ENCODE measurements around the gene ABTB2. TPM values are rescaled to one million over a fixed set of nuclear protein-coding genes. Genes with fewer than 3 reads are reported as not detected.

ABTB2 gene
- total and polyA plus RNA-seq, 2 experiments from 2014 or later = 2.6 to 12.1 TPM

GRCh38 chr11:34198523-34198922, 159.3 kb downstream of the ABTB2 start:
- Histone ChIP-seq H2AFZ (no peak overlapping the region), H3K4me1 (ENCODE audit: insufficient read depth) (peaks cover 5% of the 10 kb centered on the region; the same call in 1 of the 2 replicates), H3K4me3 (no peak overlapping the region), H3K36me3 (ENCODE audit: insufficient read depth) (no peaks in the 10 kb centered on the region), H3K9me2 (ENCODE audit: insufficient read depth) (no peaks in the 10 kb centered on the region), H3K27me3 (ENCODE audit: insufficient read depth) (no peaks in the 10 kb centered on the region), H3K27ac (ENCODE audit: low read depth) (no peak overlapping the region), H3K79me2 (replicated peaks; ENCODE audit: insufficient read depth) (no peaks in the 10 kb centered on the region), H3K4me2 (no peak overlapping the region), H4K20me1 (replicated peaks; ENCODE audit: insufficient read depth) (no peaks in the 10 kb centered on the region), H3F3A (replicated peaks; ENCODE audit: low read depth) (no peaks in the 10 kb centered on the region)
- H3K4me3 Mint-ChIP-seq = no peak overlapping the region
- H3K27me3 Mint-ChIP-seq (ENCODE audit: insufficient read depth, low read depth, poor library complexity) = peaks cover 2% of the 10 kb centered on the region
- ATAC-seq (no peak), DNase-seq (ENCODE audit: low spot score) (no peak)
- H3K9me3 Mint-ChIP-seq = no peaks in the 10 kb centered on the region
- peaks cover 5% of the 10 kb centered on the region; the same call in 2 of the 3 replicates for H3K36me3 Mint-ChIP-seq (ENCODE audit: low read depth)
- peaks cover 34% of the 10 kb centered on the region for H3K4me1 Mint-ChIP-seq
- no peak overlapping the region for H3K27ac Mint-ChIP-seq
- no peak for TF ChIP-seq EZH2phosphoT487 (IDR thresholded peaks at IDR 0.05; ENCODE audit: unreplicated experiment)
- TF ChIP-seq ZNF462 (CRISPR knock-in tag; IDR thresholded peaks at IDR 0.05) = no peak
- no peak for TF ChIP-seq EZH2 (IDR thresholded peaks at IDR 0.05; ENCODE audit: low read depth, unreplicated experiment)
- no peak for TF ChIP-seq ZNF331 (CRISPR knock-in tag; IDR thresholded peaks at IDR 0.05; ENCODE audit: low read depth)
- no peak for TF ChIP-seq ETS1 (IDR thresholded peaks at IDR 0.05)
- no peak for TF ChIP-seq REST (IDR thresholded peaks at IDR 0.05; ENCODE audit: unreplicated experiment)
- no peak for TF ChIP-seq STAT1 (IDR thresholded peaks at IDR 0.05; ENCODE audit: unreplicated experiment)

All from GM23338 (cell line).